SK-N-SH (cell line): ENCODE measurements around the gene DCD.

Experiments
- JUND ChIP-seq: IDR thresholded peaks from 2 replicates; pipeline ENCODE4 v1.4.0; 2012
- NRF1 ChIP-seq: IDR thresholded peaks from 2 replicates; pipeline ENCODE4 v1.6.1; 2012; ENCODE audit warnings: low read depth, mild to moderate bottlenecking, low read length
- POLR2AphosphoS5 ChIP-seq: IDR thresholded peaks from 2 replicates; pipeline ENCODE4 v1.6.1; 2012; ENCODE audit warnings: low read depth, low read length
- RAD21 ChIP-seq: IDR thresholded peaks from 2 replicates; pipeline ENCODE4 v1.6.1; 2012; ENCODE audit warnings: mild to moderate bottlenecking, low read length
- RCOR1 ChIP-seq: fragments of 150-350 bp; IDR thresholded peaks from 2 replicates; pipeline ENCODE4 v1.6.1; 2017; ENCODE audit warnings: antibody characterized with exemption, low read length
- REST ChIP-seq: IDR thresholded peaks from 2 replicates; pipeline ENCODE4 v1.6.1; 2012; ENCODE audit warnings: mild to moderate bottlenecking, low read depth, low read length, moderate library complexity
- SMC3 ChIP-seq: IDR thresholded peaks from 2 replicates; pipeline ENCODE4 v1.6.1; 2012; ENCODE audit warnings: low read depth, low read length, improper control_type of control experiment
- YY1 ChIP-seq: IDR thresholded peaks from 2 replicates; pipeline ENCODE4 v1.4.0; 2012; ENCODE audit warnings: low read depth, mild to moderate bottlenecking
- TF ChIP-seq, protein P1 (sequence below): fragments of 200-600 bp; sonication (generic); IDR thresholded peaks from 2 replicates; pipeline ENCODE4 v1.6.1; 2017; ENCODE audit warnings: antibody characterized with exemption, mild to moderate bottlenecking, moderate library complexity
- TF ChIP-seq, protein P2 (sequence below): fragments of 150-350 bp; IDR thresholded peaks from 2 replicates; pipeline ENCODE4 v1.6.1; 2017; ENCODE audit warnings: antibody characterized with exemption, low read length, low read depth, borderline replicate concordance

GRCh38 chr12:54648265-54648664, at the start of gene DCD:
- TF ChIP-seq YY1 (no peak), POLR2AphosphoS5 (no peak), JUND (no peak), SMC3 (no peak), RAD21 (no peak), REST (no peak), NRF1 (no peak), RCOR1 (no peak)
- TF ChIP-seq, protein P1, sequence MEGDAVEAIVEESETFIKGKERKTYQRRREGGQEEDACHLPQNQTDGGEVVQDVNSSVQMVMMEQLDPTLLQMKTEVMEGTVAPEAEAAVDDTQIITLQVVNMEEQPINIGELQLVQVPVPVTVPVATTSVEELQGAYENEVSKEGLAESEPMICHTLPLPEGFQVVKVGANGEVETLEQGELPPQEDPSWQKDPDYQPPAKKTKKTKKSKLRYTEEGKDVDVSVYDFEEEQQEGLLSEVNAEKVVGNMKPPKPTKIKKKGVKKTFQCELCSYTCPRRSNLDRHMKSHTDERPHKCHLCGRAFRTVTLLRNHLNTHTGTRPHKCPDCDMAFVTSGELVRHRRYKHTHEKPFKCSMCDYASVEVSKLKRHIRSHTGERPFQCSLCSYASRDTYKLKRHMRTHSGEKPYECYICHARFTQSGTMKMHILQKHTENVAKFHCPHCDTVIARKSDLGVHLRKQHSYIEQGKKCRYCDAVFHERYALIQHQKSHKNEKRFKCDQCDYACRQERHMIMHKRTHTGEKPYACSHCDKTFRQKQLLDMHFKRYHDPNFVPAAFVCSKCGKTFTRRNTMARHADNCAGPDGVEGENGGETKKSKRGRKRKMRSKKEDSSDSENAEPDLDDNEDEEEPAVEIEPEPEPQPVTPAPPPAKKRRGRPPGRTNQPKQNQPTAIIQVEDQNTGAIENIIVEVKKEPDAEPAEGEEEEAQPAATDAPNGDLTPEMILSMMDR = no peak
- TF ChIP-seq, protein P2, sequence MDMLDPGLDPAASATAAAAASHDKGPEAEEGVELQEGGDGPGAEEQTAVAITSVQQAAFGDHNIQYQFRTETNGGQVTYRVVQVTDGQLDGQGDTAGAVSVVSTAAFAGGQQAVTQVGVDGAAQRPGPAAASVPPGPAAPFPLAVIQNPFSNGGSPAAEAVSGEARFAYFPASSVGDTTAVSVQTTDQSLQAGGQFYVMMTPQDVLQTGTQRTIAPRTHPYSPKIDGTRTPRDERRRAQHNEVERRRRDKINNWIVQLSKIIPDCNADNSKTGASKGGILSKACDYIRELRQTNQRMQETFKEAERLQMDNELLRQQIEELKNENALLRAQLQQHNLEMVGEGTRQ = no peak
